ENCODE results near the gene HSFX3. TPM values are rescaled to one million over a fixed set of nuclear protein-coding genes. Genes with fewer than 3 reads are reported as not detected.
A peak's percentile ranks its signal among the peaks of the same experiment; 100 is the strongest.
"Not testable (repeated sequence)": the region's sequence is repeated elsewhere in the genome, so short reads cannot be mapped to it uniquely, and the experiment has no call there.

The HSFX3 gene
- total and polyA plus RNA-seq, 8 donors: not detected

DNA sequence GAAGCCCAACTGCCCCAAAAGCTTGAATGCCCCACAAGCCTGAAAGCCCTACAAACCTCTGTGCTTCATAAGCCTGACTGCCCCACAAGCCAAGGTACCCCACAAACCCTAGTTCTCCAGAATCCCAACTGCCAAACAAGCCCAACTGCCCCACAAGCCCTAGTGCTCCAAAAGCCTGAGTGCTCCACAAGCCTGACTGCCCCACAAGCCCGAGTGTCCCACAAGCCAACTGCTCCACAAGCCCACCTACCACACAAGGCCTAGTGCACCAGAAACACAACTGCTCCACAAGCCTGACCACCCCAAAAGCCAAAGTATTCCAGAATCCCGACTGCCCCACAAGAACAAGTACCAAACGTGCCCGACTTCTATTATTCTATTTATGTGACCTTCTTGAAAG is 13.6 kb upstream of the HSFX3 start:
- 76 to 85% methylated on average over 4 of the region's 4 CpGs for WGBS, 2 donors

DNA sequence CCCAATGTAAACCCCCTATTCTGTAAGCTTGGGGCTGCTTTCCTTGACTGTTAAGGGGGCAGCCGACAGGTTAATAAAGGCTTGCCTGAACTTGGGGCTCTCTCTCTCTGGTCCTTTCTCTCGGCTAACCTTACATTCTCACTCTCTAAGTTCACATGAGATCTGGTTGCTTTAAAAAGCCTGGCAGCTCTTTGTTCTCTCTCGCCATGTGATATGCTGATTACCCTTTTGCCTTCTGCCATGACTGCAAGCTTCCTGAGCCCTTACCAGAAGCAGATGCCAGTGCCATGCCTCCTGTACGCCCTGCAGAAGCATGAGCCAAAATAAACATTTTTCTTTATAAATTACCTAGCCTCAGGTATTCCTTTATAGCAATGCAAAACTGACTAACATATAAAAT is 5.5 kb upstream of the HSFX3 start:
- H3K4me1 ChIP-seq; ATAC-seq; H3K27ac ChIP-seq; H3K9me3 ChIP-seq; DNase-seq; H3K27me3 ChIP-seq; FAIRE-seq; H3K36me3 ChIP-seq; H3K4me3 ChIP-seq; intact Hi-C loops (cut with DNase I): not testable (repeated sequence)
- no CpG with 5 or more reads among the region's 4 CpGs for WGBS, 2 donors

More for the DNA sequence above, 13.6 kb upstream of the HSFX3 start:
- Histone ChIP-seq H3K27ac (no peak overlapping the region), H3K9me3 (no peaks in the 10 kb centered on the region), H3K4me1 (no peaks in the 10 kb centered on the region), H3K36me3 (no peaks in the 10 kb centered on the region), H3K27me3 (peaks cover 0 to 3% (median 0%) of the 10 kb centered on the region in 4 donors), H3K4me3 (no peak overlapping the region)
- intact Hi-C loops (cut with DNase I): no loop called here
- FAIRE-seq (no peak), ATAC-seq (no peak), DNase-seq (no peak)
- TF ChIP-seq, protein P1, sequence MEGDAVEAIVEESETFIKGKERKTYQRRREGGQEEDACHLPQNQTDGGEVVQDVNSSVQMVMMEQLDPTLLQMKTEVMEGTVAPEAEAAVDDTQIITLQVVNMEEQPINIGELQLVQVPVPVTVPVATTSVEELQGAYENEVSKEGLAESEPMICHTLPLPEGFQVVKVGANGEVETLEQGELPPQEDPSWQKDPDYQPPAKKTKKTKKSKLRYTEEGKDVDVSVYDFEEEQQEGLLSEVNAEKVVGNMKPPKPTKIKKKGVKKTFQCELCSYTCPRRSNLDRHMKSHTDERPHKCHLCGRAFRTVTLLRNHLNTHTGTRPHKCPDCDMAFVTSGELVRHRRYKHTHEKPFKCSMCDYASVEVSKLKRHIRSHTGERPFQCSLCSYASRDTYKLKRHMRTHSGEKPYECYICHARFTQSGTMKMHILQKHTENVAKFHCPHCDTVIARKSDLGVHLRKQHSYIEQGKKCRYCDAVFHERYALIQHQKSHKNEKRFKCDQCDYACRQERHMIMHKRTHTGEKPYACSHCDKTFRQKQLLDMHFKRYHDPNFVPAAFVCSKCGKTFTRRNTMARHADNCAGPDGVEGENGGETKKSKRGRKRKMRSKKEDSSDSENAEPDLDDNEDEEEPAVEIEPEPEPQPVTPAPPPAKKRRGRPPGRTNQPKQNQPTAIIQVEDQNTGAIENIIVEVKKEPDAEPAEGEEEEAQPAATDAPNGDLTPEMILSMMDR (IDR thresholded peaks at IDR 0.05): no peak

- ATAC-seq; intact Hi-C loops (cut with DNase I); H3K4me3 ChIP-seq; H3K4me1 ChIP-seq; H3K36me3 ChIP-seq; FAIRE-seq; H3K27me3 ChIP-seq; H3K9me3 ChIP-seq; H3K27ac ChIP-seq: not testable (repeated sequence)
- DNase-seq: peak in 1 of 6 donors; percentile 15
- WGBS, 2 donors: 80 to 97% methylated on average over 1 to 2 of the region's 6 CpGs
Observed at GRCh38 chrX:149551939-149552248, 2.2 kb upstream of the HSFX3 start.

GRCh38 chrX:149551245-149551938 is 1.7 kb upstream of the HSFX3 start:
- DNase-seq; intact Hi-C loops (cut with DNase I); H3K4me3 ChIP-seq; H3K27me3 ChIP-seq; H3K36me3 ChIP-seq; H3K27ac ChIP-seq; ATAC-seq; H3K9me3 ChIP-seq; FAIRE-seq; H3K4me1 ChIP-seq: not testable (repeated sequence)
- no CpG with 5 or more reads among the region's 4 CpGs for WGBS, 2 donors

DNA sequence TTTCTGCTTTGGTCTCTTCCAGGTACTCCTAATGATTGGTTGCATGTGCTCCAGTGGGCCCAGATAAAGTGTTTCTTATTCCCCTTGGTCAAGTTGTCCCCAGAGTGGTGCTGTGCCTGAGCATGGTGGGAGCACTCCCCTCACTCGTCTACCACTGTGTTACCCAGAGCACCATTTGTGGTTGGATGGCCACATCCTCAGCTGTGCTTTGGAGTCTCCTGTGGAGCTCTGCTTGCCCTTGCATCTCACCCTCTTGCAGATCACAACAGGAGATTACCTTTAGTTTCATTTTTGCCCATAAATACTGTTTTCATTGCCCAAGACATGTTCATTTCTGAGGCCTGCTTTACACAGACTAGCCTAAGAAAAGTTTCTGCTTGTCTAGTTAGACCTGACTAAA is 730 bp upstream of the HSFX3 start:
- not testable (repeated sequence) for ATAC-seq
- WGBS, 2 donors: 86 to 100% methylated on average over 1 of the region's 1 CpG

DNA sequence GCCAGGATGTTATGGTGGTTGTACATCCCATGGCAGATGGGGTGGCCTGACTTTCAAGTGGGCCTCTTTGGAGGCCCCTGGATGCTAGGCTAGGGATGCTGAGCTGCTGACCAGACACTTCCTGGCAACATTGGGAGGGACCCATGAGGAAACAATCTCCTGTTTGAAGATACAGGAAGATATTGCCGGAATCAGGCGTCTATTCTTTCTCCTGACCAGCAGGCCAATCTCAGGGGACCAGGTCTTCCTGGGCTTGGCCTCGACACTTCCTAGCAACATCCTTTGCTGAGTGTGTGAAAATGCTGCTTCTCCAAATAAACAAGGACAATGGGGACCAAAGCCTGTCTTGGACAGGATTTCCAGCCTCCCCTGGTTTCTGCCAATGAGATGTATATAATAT is 1.9 kb downstream of the HSFX3 start:
- H3K9me3 ChIP-seq; H3K36me3 ChIP-seq; H3K27me3 ChIP-seq; DNase-seq; H3K4me3 ChIP-seq; H3K27ac ChIP-seq; FAIRE-seq; intact Hi-C loops (cut with DNase I); ATAC-seq; H3K4me1 ChIP-seq: not testable (repeated sequence)
- WGBS, 2 donors: no CpG with 5 or more reads among the region's 3 CpGs

More for the DNA sequence above, 730 bp upstream of the HSFX3 start:
- intact Hi-C loops (cut with DNase I); H3K4me3 ChIP-seq; H3K27me3 ChIP-seq; H3K36me3 ChIP-seq; H3K4me1 ChIP-seq; H3K27ac ChIP-seq; DNase-seq; H3K9me3 ChIP-seq; FAIRE-seq: not testable (repeated sequence)

GRCh38 chrX:149546962-149547361 is 2.8 kb downstream of the HSFX3 start:
- H3K4me1 ChIP-seq; intact Hi-C loops (cut with DNase I); ATAC-seq; DNase-seq; H3K27ac ChIP-seq; H3K4me3 ChIP-seq; H3K27me3 ChIP-seq; H3K36me3 ChIP-seq; H3K9me3 ChIP-seq: not testable (repeated sequence)
- 67 to 100% methylated on average over 1 of the region's 1 CpG for WGBS, 2 donors
- FAIRE-seq: peak; percentile 32

- H3K36me3 ChIP-seq; H3K4me3 ChIP-seq; H3K4me1 ChIP-seq; H3K27me3 ChIP-seq; H3K27ac ChIP-seq; DNase-seq; ATAC-seq; H3K9me3 ChIP-seq; FAIRE-seq; intact Hi-C loops (cut with DNase I): not testable (repeated sequence)
- 65 to 84% methylated on average over 17 to 21 of the region's 29 CpGs for WGBS, 2 donors
Observed at GRCh38 chrX:149545545-149546543, 3.9 kb downstream of the HSFX3 start.
